Mesothelial cell of epicardium (in vitro differentiated cells): ENCODE results near the gene SLC39A1. TPM values are rescaled to one million over a fixed set of nuclear protein-coding genes. Genes with fewer than 3 reads are reported as not detected.

Experiments
- DNase-seq, 2 experiments: peaks; one replicate each; pipeline ENCODE4 v3.0.0; 2021; ENCODE audit warnings: low spot score in 2 of 2; ENCODE audit not compliant: unreplicated experiment in 2 of 2
- H3K27ac Mint-ChIP-seq: 2 replicates; pipeline ENCODE4 v1.8.0; 2021; ENCODE audit warnings: mixed read lengths
- H3K27me3 Mint-ChIP-seq: 2 replicates; pipeline ENCODE4 v1.8.0; 2021; ENCODE audit warnings: low read depth, mixed read lengths
- H3K36me3 Mint-ChIP-seq: 2 replicates; pipeline ENCODE4 v1.8.0; 2021; ENCODE audit warnings: mixed read lengths
- H3K4me1 Mint-ChIP-seq: 2 replicates; pipeline ENCODE4 v1.8.0; 2021; ENCODE audit warnings: mixed read lengths
- H3K4me3 Mint-ChIP-seq: 2 replicates; pipeline ENCODE4 v1.8.0; 2021; ENCODE audit warnings: mild to moderate bottlenecking, moderate library complexity, mixed read lengths
- H3K9me3 Mint-ChIP-seq: 2 replicates; pipeline ENCODE4 v1.8.0; 2021; ENCODE audit warnings: mixed read lengths
- CTCF ChIP-seq: fragments of 200-600 bp; sonication (generic); IDR thresholded peaks from one replicate; pipeline ENCODE4 v1.5.0; 2021; ENCODE audit warnings: antibody characterized with exemption; ENCODE audit not compliant: unreplicated experiment
- total RNA-seq: library from RNA; stranded (reverse); gene quantifications from 3 replicates; pipeline ENCODE4 v1.2.1, GENCODE V29; 2021

SLC39A1 gene
- total RNA-seq, 1 donor from 2014 or later = 73.3 TPM

DNA sequence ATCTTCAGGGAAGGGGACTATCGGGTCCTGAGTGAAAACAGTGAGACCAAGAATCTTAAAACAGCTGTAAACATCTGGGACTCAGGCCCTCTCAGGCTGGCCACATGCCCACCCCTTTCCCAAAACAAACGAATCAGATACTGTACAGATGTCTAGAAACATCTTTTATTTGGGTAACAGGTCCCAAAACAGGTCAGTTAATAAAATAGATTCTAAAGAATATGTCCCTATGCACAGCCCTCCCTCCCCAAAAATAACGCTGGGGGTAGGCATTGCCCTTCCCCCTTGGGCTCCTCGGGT lies 4.4 kb downstream of the SLC39A1 start:
- H3K9me3 Mint-ChIP-seq = no peaks in the 10 kb centered on the region
- H3K4me3 Mint-ChIP-seq = peak overlapping the region; percentile 94
- no peaks in the 10 kb centered on the region for H3K27me3 Mint-ChIP-seq
- no peak for TF ChIP-seq CTCF
- DNase-seq = no peak
- peak overlapping the region; percentile 98 for H3K27ac Mint-ChIP-seq
- peaks cover 6% of the 10 kb centered on the region for H3K36me3 Mint-ChIP-seq
- H3K4me1 Mint-ChIP-seq = peaks cover 40% of the 10 kb centered on the region

DNA sequence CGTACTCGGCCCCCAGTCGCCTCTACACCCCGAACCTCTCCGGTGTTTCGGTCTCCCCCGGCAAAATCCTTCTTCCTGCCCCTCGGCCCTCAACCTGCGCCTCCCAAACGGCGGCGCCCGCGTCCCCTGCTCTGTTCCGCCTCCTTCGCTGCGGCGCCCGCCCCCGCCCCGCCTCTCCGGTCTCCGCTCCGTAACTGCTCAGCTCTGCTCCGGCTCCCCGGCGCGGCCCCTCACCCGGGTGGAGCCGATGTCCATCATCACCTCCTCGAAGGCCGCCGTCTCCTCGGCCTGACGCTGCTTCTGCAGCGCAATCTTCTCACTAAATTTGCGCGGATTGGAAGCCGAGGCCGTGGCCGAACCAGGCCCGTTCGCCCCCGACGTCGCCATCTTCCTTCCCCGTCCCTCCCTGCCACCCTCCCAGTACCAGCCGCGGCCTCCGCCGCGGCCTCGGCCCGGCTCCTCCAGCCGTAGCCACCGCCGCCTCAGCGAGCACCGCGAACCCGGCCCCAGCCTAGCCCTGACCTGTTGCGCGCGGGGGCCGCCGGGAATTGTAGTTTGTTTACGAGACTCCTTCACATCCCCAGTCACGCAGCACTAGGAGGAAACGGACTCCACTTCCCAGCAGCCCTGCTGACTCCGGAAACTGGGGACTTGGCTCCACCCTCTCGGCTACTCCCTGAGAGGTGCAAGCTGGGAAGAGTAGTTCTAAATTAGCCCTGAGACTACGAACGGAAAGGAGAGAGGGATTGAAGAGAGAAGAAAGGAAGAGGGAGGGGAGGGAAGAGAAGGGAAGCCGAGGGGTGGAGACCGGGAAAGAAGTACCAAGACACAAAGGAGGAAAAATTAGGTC lies 5.0 kb downstream of the SLC39A1 start, which contains the start of gene CRTC2:
Gene CRTC2, minus strand, starts transcription at position 502 of the 850 bp plus-strand sequence. Its CDS starts 115 bp downstream, at position 387.
- peaks cover 40% of the 10 kb centered on the region for H3K4me1 Mint-ChIP-seq
- peaks cover 6% of the 10 kb centered on the region for H3K36me3 Mint-ChIP-seq
- peak within 1 kb of the TSS; percentile 98 for H3K27ac Mint-ChIP-seq
- no peaks in the 10 kb centered on the region for H3K27me3 Mint-ChIP-seq
- TF ChIP-seq CTCF = no peak
- H3K4me3 Mint-ChIP-seq = peak within 1 kb of the TSS; percentile 94
- H3K9me3 Mint-ChIP-seq = no peaks in the 10 kb centered on the region
- DNase-seq = peak; percentile 93

DNA sequence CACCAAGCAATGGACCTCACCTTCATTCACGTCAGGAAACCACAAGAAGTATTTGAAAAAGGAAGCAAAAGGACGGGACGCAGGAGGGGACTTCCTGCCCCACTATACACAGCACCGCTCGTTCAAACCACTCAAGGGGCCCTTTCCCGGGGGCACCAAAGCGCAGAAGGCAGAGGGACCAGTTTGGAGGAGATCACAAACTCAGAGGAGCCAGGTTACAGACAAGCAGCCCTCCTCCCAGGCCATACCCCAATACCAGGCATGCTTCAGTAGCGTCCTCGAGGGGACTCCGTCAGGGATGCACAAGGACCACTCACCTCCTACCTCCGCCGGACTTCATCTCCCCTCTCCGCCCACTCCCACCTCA lies 5.6 kb downstream of the SLC39A1 start:
- H3K36me3 Mint-ChIP-seq = peaks cover 6% of the 10 kb centered on the region
- DNase-seq = no peak
- TF ChIP-seq CTCF = no peak
- no peaks in the 10 kb centered on the region for H3K27me3 Mint-ChIP-seq
- peak overlapping the region; percentile 94 for H3K4me3 Mint-ChIP-seq
- H3K9me3 Mint-ChIP-seq = no peaks in the 10 kb centered on the region
- peaks cover 38% of the 10 kb centered on the region for H3K4me1 Mint-ChIP-seq
- H3K27ac Mint-ChIP-seq = peak overlapping the region; percentile 98

DNA sequence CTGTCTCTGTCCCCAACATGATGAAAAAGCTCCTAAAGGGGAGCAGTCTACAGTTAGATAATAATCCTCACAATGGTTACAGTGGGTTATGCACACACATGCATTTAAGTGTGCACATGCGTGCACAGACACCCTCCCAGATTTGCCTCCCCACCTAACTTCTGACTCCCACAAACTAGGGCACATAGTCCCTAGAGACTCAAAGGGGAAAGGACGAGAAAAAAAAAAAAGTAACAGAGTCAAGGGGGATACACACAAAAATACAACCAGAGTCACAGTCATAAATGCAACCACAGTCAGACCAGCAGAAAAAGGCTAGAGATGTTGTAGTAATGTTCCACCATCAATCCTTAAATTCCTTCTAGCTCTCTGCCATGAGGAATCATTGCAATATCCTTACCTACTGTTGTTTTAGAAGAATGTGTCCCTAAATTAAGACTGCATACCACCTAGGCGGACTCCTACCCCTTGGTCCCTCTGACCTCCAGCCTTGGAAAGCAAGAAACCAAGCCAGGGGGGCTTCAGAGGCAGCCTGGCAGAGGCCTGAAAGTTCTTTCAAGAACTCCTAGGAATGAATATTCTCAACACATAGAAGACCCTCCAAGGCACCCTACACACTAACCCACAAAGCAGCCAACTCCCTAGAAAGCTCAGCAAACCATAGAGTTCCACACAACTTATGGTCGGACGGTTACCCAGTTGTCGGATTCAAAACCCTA lies 6.2 kb downstream of the SLC39A1 start:
- DNase-seq = no peak
- H3K4me3 Mint-ChIP-seq = peak overlapping the region; percentile 94
- no peak for TF ChIP-seq CTCF
- peaks cover 32% of the 10 kb centered on the region for H3K4me1 Mint-ChIP-seq
- no peaks in the 10 kb centered on the region for H3K27me3 Mint-ChIP-seq
- no peaks in the 10 kb centered on the region for H3K9me3 Mint-ChIP-seq
- peak overlapping the region; percentile 98 for H3K27ac Mint-ChIP-seq
- H3K36me3 Mint-ChIP-seq = peaks cover 6% of the 10 kb centered on the region

GRCh38 chr1:153954826-153955225 lies 8.5 kb downstream of the SLC39A1 start:
- Mint-ChIP-seq H3K4me1 (peaks cover 21% of the 10 kb centered on the region), H3K27ac (no peak overlapping the region), H3K4me3 (no peak overlapping the region), H3K27me3 (no peaks in the 10 kb centered on the region), H3K36me3 (peaks cover 5% of the 10 kb centered on the region), H3K9me3 (no peaks in the 10 kb centered on the region)
- TF ChIP-seq CTCF = no peak
- no peak for DNase-seq
